H1 (cell line): Measurements from ENCODE around the gene PTPN1. TPM values are rescaled to one million over a fixed set of nuclear protein-coding genes. Genes with fewer than 3 reads are reported as not detected.

ENCODE experiments used
- CTCF ChIA-PET: fragments of 300-600 bp; sonication (Branson Sonifier 250); formaldehyde crosslinking; loops from one replicate; lab custom pipeline; 2021; ENCODE audit not compliant: partially characterized antibody; lab: Charles Lee
- POLR2A ChIA-PET: fragments of 300-600 bp; sonication (Branson Sonifier 250); formaldehyde crosslinking; loops from one replicate; lab custom pipeline; 2021; ENCODE audit warnings: inconsistent platforms; ENCODE audit not compliant: partially characterized antibody; lab: Charles Lee
- DNase-seq, 2 experiments: peaks; one replicate each; pipeline versions ENCODE4 v3.0.0 to v3.0.0-alpha.2; 2010 to 2022; ENCODE audit warnings: low spot score in 2 of 2, low read depth in 1 of 2, mixed read lengths in 1 of 2
- FAIRE-seq: peaks from 2 replicates; lab custom pipeline; 2011; peaks lifted over from hg19 to GRCh38; lab: Jason Lieb, UNC
- H2AFZ ChIP-seq: 2 replicates; pipeline ENCODE4 v1.8.1; 2012; ENCODE audit warnings: low read length, inconsistent platforms
- H2AK5ac ChIP-seq: 2 replicates; pipeline ENCODE4 v1.6.1; 2013; ENCODE audit warnings: low read depth, low read length
- H2BK120ac ChIP-seq: replicated peaks from 2 replicates; pipeline ENCODE3; 2013; ENCODE audit warnings: low read depth, low read length, inconsistent platforms
- H2BK12ac ChIP-seq: 2 replicates; pipeline ENCODE4 v1.6.1; 2013; ENCODE audit warnings: low read depth, low read length
- H2BK15ac ChIP-seq: 2 replicates; pipeline ENCODE4 v1.6.1; 2013; ENCODE audit warnings: low read length
- H2BK20ac ChIP-seq: 2 replicates; pipeline ENCODE4 v1.6.1; 2013; ENCODE audit warnings: low read length
- H2BK5ac ChIP-seq: 2 replicates; pipeline ENCODE4 v1.6.1; 2013; ENCODE audit warnings: low read depth, low read length
- H3K14ac ChIP-seq: 2 replicates; pipeline ENCODE4 v1.6.1; 2013; ENCODE audit warnings: inconsistent platforms; ENCODE audit not compliant: insufficient read length
- H3K18ac ChIP-seq: 2 replicates; pipeline ENCODE4 v1.6.1; 2013; ENCODE audit warnings: low read length; ENCODE audit errors: extremely low read depth
- H3K23ac ChIP-seq: 2 replicates; pipeline ENCODE4 v1.6.1; 2013; ENCODE audit warnings: inconsistent platforms; ENCODE audit not compliant: insufficient read length
- H3K23me2 ChIP-seq: 2 replicates; pipeline ENCODE4 v1.6.1; 2013; ENCODE audit warnings: low read depth, low read length
- H3K27ac ChIP-seq: 2 replicates; pipeline ENCODE4 v1.6.1; 2011; ENCODE audit warnings: low read depth, low read length, inconsistent platforms
- H3K27me3 ChIP-seq, 4 experiments: replicated peaks in 1 of 4; 1 replicate in 1 of 4; 2 replicates in 3 of 4; pipeline versions ENCODE4 v1.6.1 to v1.8.1; 2011 to 2013; ENCODE audit warnings: low read length in 3 of 4, mild to moderate bottlenecking in 3 of 4, inconsistent platforms in 2 of 4, mixed read lengths in 2 of 4, moderate library complexity in 1 of 4; ENCODE audit not compliant: control insufficient read depth in 3 of 4, insufficient read depth in 3 of 4; ENCODE audit errors: extremely low read depth in 1 of 4
- H3K36me3 ChIP-seq, 4 experiments: 2 replicates each; pipeline versions ENCODE4 v1.6.1 to v1.8.1; 2011 to 2013; ENCODE audit warnings: mild to moderate bottlenecking in 4 of 4, low read length in 3 of 4, moderate library complexity in 2 of 4, control low read depth in 1 of 4, inconsistent platforms in 1 of 4; ENCODE audit not compliant: insufficient read depth in 4 of 4, control insufficient read depth in 2 of 4
- H3K4ac ChIP-seq: replicated peaks from 2 replicates; pipeline ENCODE3; 2013; ENCODE audit warnings: low read length, low read depth, mixed read lengths, inconsistent platforms; ENCODE audit not compliant: insufficient read length
- H3K4me1 ChIP-seq, 4 experiments: replicated peaks in 1 of 4; 1 replicate in 1 of 4; 2 replicates in 3 of 4; pipeline versions ENCODE4 v1.6.1 to v1.8.1; 2011 to 2013; ENCODE audit warnings: low read length in 3 of 4, inconsistent platforms in 2 of 4, mixed read lengths in 1 of 4; ENCODE audit not compliant: insufficient read depth in 4 of 4, control insufficient read depth in 3 of 4
- H3K4me2 ChIP-seq, 2 experiments: 2 replicates each; pipeline versions ENCODE4 v1.6.1 to v1.8.1; 2011 to 2013; ENCODE audit warnings: low read depth in 2 of 2, low read length in 2 of 2, control low read depth in 1 of 2, inconsistent platforms in 1 of 2, mild to moderate bottlenecking in 1 of 2; ENCODE audit not compliant: insufficient read depth in 1 of 2
- H3K4me3 ChIP-seq, 4 experiments: fragments of 200-600, 300-600 bp in 1 of 4; sonication (generic), shearing (Covaris generic), sonication (Bioruptor Twin) in 1 of 4; 2 replicates each; pipeline versions ENCODE4 v1.5.1 to v1.8.1; 2011 to 2016; ENCODE audit warnings: low read length in 4 of 4, low read depth in 3 of 4, control low read depth in 2 of 4, inconsistent platforms in 2 of 4, mild to moderate bottlenecking in 2 of 4, mixed read lengths in 1 of 4, moderate library complexity in 1 of 4; ENCODE audit not compliant: insufficient read depth in 2 of 4; ENCODE audit errors: extremely low read depth in 1 of 4
- H3K56ac ChIP-seq: replicated peaks from 2 replicates; pipeline ENCODE3; 2013; ENCODE audit warnings: low read depth, mild to moderate bottlenecking, mixed read lengths, low read length, inconsistent platforms; ENCODE audit not compliant: insufficient read length
- H3K79me1 ChIP-seq: 2 replicates; pipeline ENCODE4 v1.6.1; 2013; ENCODE audit warnings: low read depth, low read length, control low read depth
- H3K79me2 ChIP-seq, 2 experiments: 2 replicates each; pipeline versions ENCODE4 v1.6.1 to v1.8.1; 2012 to 2013; ENCODE audit warnings: low read length in 2 of 2, mild to moderate bottlenecking in 2 of 2, inconsistent platforms in 1 of 2; ENCODE audit not compliant: insufficient read depth in 2 of 2, control insufficient read depth in 1 of 2
- H3K9ac ChIP-seq, 4 experiments: replicated peaks in 1 of 4; 1 replicate in 1 of 4; 2 replicates in 3 of 4; pipeline versions ENCODE4 v1.6.1 to v1.8.1; 2011 to 2013; ENCODE audit warnings: low read depth in 3 of 4, low read length in 3 of 4, control low read depth in 2 of 4, mild to moderate bottlenecking in 2 of 4, moderate library complexity in 2 of 4, inconsistent platforms in 1 of 4; ENCODE audit errors: extremely low read depth in 1 of 4
- H3K9me3 ChIP-seq, 2 experiments: 2 replicates each; pipeline versions ENCODE4 v1.6.1 to v1.8.1; 2012 to 2013; ENCODE audit warnings: mild to moderate bottlenecking in 2 of 2, moderate library complexity in 2 of 2, control low read depth in 1 of 2, inconsistent platforms in 1 of 2, low read depth in 1 of 2, low read length in 1 of 2, mixed read lengths in 1 of 2; ENCODE audit not compliant: insufficient read depth in 2 of 2
- H4K20me1 ChIP-seq, 2 experiments: replicated peaks in 1 of 2; 2 replicates each; pipeline versions ENCODE3 to v1.8.1; 2011 to 2013; ENCODE audit warnings: inconsistent platforms in 2 of 2, low read length in 2 of 2, mild to moderate bottlenecking in 1 of 2; ENCODE audit not compliant: insufficient read depth in 2 of 2, control insufficient read depth in 1 of 2
- H4K5ac ChIP-seq: 2 replicates; pipeline ENCODE4 v1.6.1; 2013; ENCODE audit warnings: low read length, low read depth, mixed read lengths, inconsistent platforms; ENCODE audit not compliant: insufficient read length
- H4K8ac ChIP-seq: 2 replicates; pipeline ENCODE4 v1.8.0; 2013; ENCODE audit warnings: mild to moderate bottlenecking, moderate library complexity, low read length, inconsistent platforms; ENCODE audit not compliant: insufficient read depth; ENCODE audit errors: extremely low read depth
- H4K91ac ChIP-seq: replicated peaks from 2 replicates; pipeline ENCODE3; 2013; ENCODE audit warnings: low read length, mixed read lengths, inconsistent platforms; ENCODE audit not compliant: insufficient read length
- BACH1 ChIP-seq: IDR thresholded peaks from 2 replicates; pipeline ENCODE4 v1.6.1; 2012; ENCODE audit warnings: low read length, improper control_type of control experiment
- CBX8 ChIP-seq: fragments of 300-800, 300-1000 bp; sonication (generic); IDR thresholded peaks from 2 replicates; pipeline ENCODE4 v1.7.1; 2016; ENCODE audit warnings: low read depth, low read length, borderline replicate concordance
- EGR1 ChIP-seq: IDR thresholded peaks from 2 replicates; pipeline ENCODE4 v1.6.1; 2011; ENCODE audit warnings: low read depth, low read length, borderline replicate concordance
- FOSL1 ChIP-seq: IDR thresholded peaks from 2 replicates; pipeline ENCODE4 v1.6.1; 2011; ENCODE audit warnings: mild to moderate bottlenecking, low read depth, low read length, moderate library complexity; ENCODE audit not compliant: insufficient read depth
- POLR2AphosphoS5 ChIP-seq: IDR thresholded peaks from 2 replicates; pipeline ENCODE4 v1.6.1; 2011; ENCODE audit warnings: low read depth, low read length
- SAP30 ChIP-seq: fragments of 300-600 bp; sonication (generic); IDR thresholded peaks from 2 replicates; pipeline ENCODE4 v1.7.1; 2012; ENCODE audit warnings: low read length, moderate library complexity, mild to moderate bottlenecking, inconsistent platforms; ENCODE audit not compliant: insufficient read depth, insufficient replicate concordance
- YY1 ChIP-seq: IDR thresholded peaks from 2 replicates; pipeline ENCODE4 v1.6.1; 2011; ENCODE audit warnings: low read depth, mild to moderate bottlenecking, low read length
- WGBS, 2 experiments: shearing (Covaris generic) in 1 of 2; methylation state at CpG; one replicate each; pipeline versions ENCODE4 v1.1.6 to v1.1.7; 2013 to 2015; ENCODE audit warnings: low lambda C conversion rate in 2 of 2, mixed read lengths in 2 of 2, inconsistent platforms in 1 of 2, low coverage in 1 of 2, missing lambda C conversion rate in 1 of 2; ENCODE audit not compliant: insufficient replicate concordance in 2 of 2, insufficient coverage in 1 of 2, insufficient read length in 1 of 2; ENCODE audit errors: extremely low coverage in 1 of 2, missing lambda C conversion rate in 1 of 2; 5-methylcytosine and 5-hydroxymethylcytosine counted together
- polyA plus RNA-seq, 7 experiments: library from polyadenylated mRNA; depleted of rRNA in 3 of 7; stranded (reverse) in 5 of 7; unstranded in 2 of 7; fragments of >200 nt in 5 of 7; fragments of 200-250 nt in 2 of 7; gene quantifications; 1 replicate in 5 of 7; 2 replicates in 1 of 7; 4 replicates in 1 of 7; pipeline versions ENCODE4 v1.2.1 to v1.2.3, GENCODE V29; 2011 to 2013; ENCODE audit warnings: missing spikeins in 2 of 7, mixed read lengths in 2 of 7
- total RNA-seq: library from RNA; stranded (reverse); fragmentation: NEBNext Ultra II Directional; extraction: Animal tissue kit (Norgen Biotek cat#: 25700); gene quantifications from 2 replicates; pipeline ENCODE4 v1.2.1, GENCODE V29; 2021
- TF ChIP-seq, protein P1 (sequence below), 3 experiments: IDR thresholded peaks; 1 replicate in 2 of 3; 2 replicates in 1 of 3; pipeline versions ENCODE4 v1.5.1 to v1.6.1; 2011; ENCODE audit warnings: low read length in 3 of 3, mild to moderate bottlenecking in 3 of 3, inconsistent platforms in 2 of 3, low read depth in 1 of 3, moderate library complexity in 1 of 3; ENCODE audit not compliant: insufficient read depth in 1 of 3; ENCODE audit errors: control extremely low read depth in 1 of 3

The PTPN1 gene
- total and polyA plus RNA-seq, 2 of the 8 experiments (the other 6 are each of a cell fraction or from before 2014, with no cell fraction given): 18.6 to 32.1 TPM

DNA sequence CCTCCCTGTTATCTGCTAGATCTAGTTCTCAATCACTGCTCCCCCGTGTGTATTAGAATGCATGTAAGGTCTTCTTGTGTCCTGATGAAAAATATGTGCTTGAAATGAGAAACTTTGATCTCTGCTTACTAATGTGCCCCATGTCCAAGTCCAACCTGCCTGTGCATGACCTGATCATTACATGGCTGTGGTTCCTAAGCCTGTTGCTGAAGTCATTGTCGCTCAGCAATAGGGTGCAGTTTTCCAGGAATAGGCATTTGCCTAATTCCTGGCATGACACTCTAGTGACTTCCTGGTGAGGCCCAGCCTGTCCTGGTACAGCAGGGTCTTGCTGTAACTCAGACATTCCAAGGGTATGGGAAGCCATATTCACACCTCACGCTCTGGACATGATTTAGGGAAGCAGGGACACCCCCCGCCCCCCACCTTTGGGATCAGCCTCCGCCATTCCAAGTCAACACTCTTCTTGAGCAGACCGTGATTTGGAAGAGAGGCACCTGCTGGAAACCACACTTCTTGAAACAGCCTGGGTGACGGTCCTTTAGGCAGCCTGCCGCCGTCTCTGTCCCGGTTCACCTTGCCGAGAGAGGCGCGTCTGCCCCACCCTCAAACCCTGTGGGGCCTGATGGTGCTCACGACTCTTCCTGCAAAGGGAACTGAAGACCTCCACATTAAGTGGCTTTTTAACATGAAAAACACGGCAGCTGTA, 73.4 kb downstream of the PTPN1 start:
- Histone ChIP-seq H3K9ac (no peak overlapping the region), H2BK15ac (no peak overlapping the region), H2BK20ac (no peak overlapping the region), H3K9me3 (no peaks in the 10 kb centered on the region), H3K4me3 (no peak overlapping the region), H2BK12ac (no peak overlapping the region), H3K27me3 (no peaks in the 10 kb centered on the region), H2BK120ac (no peak overlapping the region), H3K27ac (no peak overlapping the region), H2AK5ac (no peak overlapping the region), H3K14ac (no peak overlapping the region), H3K4ac (no peak overlapping the region), H2AFZ (no peak overlapping the region), H4K20me1 (peaks cover 2 to 6% of the 10 kb centered on the region in 2 experiments), H3K23me2 (no peaks in the 10 kb centered on the region), H4K91ac (no peak overlapping the region), H4K5ac (no peak overlapping the region), H3K4me2 (no peak overlapping the region), H2BK5ac (no peak overlapping the region), H3K36me3 (peaks cover 2 to 26% (median 16%) of the 10 kb centered on the region in 4 experiments; a peak in 6 of 8 replicates), H3K79me2 (no peaks in the 10 kb centered on the region), H3K79me1 (no peaks in the 10 kb centered on the region), H4K8ac (no peak overlapping the region), H3K18ac (no peak overlapping the region), H3K23ac (no peak overlapping the region), H3K4me1 (no peaks in the 10 kb centered on the region), H3K56ac (no peak overlapping the region)
- ChIA-PET CTCF (interaction anchor here (0.6 to 5.1 kb wide), 5 partner anchors 8 to 105 kb away, joined by 3 to 36 read pairs (median 3); no protein-coding TSS in a partner anchor), POLR2A (no interaction called here)
- no peak for FAIRE-seq
- no peak for TF ChIP-seq BACH1
- TF ChIP-seq, protein P1, sequence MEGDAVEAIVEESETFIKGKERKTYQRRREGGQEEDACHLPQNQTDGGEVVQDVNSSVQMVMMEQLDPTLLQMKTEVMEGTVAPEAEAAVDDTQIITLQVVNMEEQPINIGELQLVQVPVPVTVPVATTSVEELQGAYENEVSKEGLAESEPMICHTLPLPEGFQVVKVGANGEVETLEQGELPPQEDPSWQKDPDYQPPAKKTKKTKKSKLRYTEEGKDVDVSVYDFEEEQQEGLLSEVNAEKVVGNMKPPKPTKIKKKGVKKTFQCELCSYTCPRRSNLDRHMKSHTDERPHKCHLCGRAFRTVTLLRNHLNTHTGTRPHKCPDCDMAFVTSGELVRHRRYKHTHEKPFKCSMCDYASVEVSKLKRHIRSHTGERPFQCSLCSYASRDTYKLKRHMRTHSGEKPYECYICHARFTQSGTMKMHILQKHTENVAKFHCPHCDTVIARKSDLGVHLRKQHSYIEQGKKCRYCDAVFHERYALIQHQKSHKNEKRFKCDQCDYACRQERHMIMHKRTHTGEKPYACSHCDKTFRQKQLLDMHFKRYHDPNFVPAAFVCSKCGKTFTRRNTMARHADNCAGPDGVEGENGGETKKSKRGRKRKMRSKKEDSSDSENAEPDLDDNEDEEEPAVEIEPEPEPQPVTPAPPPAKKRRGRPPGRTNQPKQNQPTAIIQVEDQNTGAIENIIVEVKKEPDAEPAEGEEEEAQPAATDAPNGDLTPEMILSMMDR (IDR thresholded peaks at IDR 0.05; ENCODE audit: control extremely low read depth in 1 of 3, insufficient read depth in 1 of 3, low read depth in 1 of 3, low read length in 3 of 3): no peak
- TF ChIP-seq SAP30: no peak
- no peak for TF ChIP-seq CBX8
- no peak for TF ChIP-seq YY1
- TF ChIP-seq POLR2AphosphoS5: no peak
- no peak for TF ChIP-seq FOSL1
- TF ChIP-seq EGR1: no peak
- WGBS, 2 experiments: 86% methylated on average over 15 of the region's 15 CpGs; no CpG with 5 or more reads in 1 of the 2 experiments
- DNase-seq: no peak
